Esophagus squamous epithelium (tissue), 5 donors: ENCODE data around the gene ANKRD6. TPM values are rescaled to one million over a fixed set of nuclear protein-coding genes. Genes with fewer than 3 reads are reported as not detected.

ENCODE experiments used
- DNase-seq: peaks from one replicate; lab custom pipeline; 2025; lab: John Stamatoyannopoulos, UW
- H3K27ac ChIP-seq, 4 donors: fragments of 200-600 bp; sonication (generic); one replicate each; pipeline ENCODE4 v1.5.1; 2016 to 2019; ENCODE audit warnings: mild to moderate bottlenecking in 1 of 4
- H3K27me3 ChIP-seq, 4 donors: fragments of 200-600 bp; sonication (generic); 1 replicate in 3 of 4; 2 replicates in 1 of 4; pipeline versions ENCODE4 v1.5.1 to v1.6.0; 2017 to 2021; ENCODE audit warnings: antibody characterized with exemption in 1 of 4
- H3K36me3 ChIP-seq, 3 donors: fragments of 200-600 bp; sonication (generic); one replicate each; pipeline ENCODE4 v1.5.1; 2016 to 2019
- H3K4me1 ChIP-seq, 3 donors: fragments of 200-600 bp; sonication (generic); one replicate each; pipeline ENCODE4 v1.5.1; 2017 to 2019
- H3K4me3 ChIP-seq, 4 donors: fragments of 200-600 bp; sonication (generic); 1 replicate in 3 of 4; 2 replicates in 1 of 4; pipeline ENCODE4 v1.5.1; 2016 to 2019; ENCODE audit warnings: mild to moderate bottlenecking in 2 of 4, moderate library complexity in 1 of 4
- H3K9me3 ChIP-seq, 3 donors: fragments of 200-600 bp; sonication (generic); one replicate each; pipeline ENCODE4 v1.5.1; 2016 to 2019
- POLR2A ChIP-seq, 4 donors: fragments of 450-650 bp; IDR thresholded peaks; one replicate each; pipeline ENCODE4 v1.6.1; 2017; ENCODE audit warnings: antibody characterized with exemption in 4 of 4, mild to moderate bottlenecking in 4 of 4, moderate library complexity in 3 of 4
- WGBS, 2 donors: methylation state at CpG; one replicate each; pipeline ENCODE4 v1.1.5; 2018; 5-methylcytosine and 5-hydroxymethylcytosine counted together
- intact Hi-C: fragments of 100-400 bp; cut with DNase I; formaldehyde crosslinking; loops from one replicate; pipeline ENCODE4 v1.15.0; 2022
- total RNA-seq, 4 donors: library from RNA; depleted of rRNA; stranded (reverse); fragments of >200 nt; gene quantifications; one replicate each; pipeline ENCODE4 v1.1.0, GENCODE V29; 2016
- TF ChIP-seq, protein P1 (sequence below), 6 experiments: fragments of 450-650 bp in 4 of 6; fragments of 200-600 bp in 2 of 6; sonication (generic) in 2 of 6; IDR thresholded peaks; one replicate each; pipeline ENCODE4 v1.5.1; 2016 to 2019; ENCODE audit warnings: antibody characterized with exemption in 6 of 6, mild to moderate bottlenecking in 4 of 6, moderate library complexity in 4 of 6
- donor health status: DM: yes; HTN: yes; CAD: no.

Gene ANKRD6
- total RNA-seq, 4 donors from 2014 or later = 5.8 to 12.0 (median 7.3) TPM

DNA sequence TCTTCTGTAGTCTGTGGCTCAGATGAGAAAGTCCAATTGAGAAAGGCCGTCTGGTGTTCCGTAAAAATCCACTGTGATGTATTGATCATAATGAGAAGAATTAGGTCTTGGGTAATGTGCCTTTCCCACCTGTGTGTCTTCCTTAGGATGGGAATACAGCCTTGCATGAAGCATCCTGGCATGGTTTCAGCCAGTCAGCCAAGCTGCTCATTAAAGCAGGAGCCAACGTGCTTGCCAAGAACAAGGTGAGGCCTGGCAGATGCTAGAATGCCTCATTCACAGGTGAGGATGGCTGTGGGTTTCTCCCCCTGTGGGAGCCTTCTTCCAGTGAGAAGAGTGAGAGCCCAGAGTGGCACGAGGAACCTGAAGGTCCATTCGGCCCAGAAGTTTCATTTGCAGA, 172.9 kb downstream of the ANKRD6 start:
- H3K9me3 ChIP-seq = no peaks in the 10 kb centered on the region
- DNase-seq = no peak
- no peaks in the 10 kb centered on the region for H3K27me3 ChIP-seq
- H3K27ac ChIP-seq = no peak overlapping the region
- intact Hi-C loops = no loop called here
- TF ChIP-seq, protein P1, sequence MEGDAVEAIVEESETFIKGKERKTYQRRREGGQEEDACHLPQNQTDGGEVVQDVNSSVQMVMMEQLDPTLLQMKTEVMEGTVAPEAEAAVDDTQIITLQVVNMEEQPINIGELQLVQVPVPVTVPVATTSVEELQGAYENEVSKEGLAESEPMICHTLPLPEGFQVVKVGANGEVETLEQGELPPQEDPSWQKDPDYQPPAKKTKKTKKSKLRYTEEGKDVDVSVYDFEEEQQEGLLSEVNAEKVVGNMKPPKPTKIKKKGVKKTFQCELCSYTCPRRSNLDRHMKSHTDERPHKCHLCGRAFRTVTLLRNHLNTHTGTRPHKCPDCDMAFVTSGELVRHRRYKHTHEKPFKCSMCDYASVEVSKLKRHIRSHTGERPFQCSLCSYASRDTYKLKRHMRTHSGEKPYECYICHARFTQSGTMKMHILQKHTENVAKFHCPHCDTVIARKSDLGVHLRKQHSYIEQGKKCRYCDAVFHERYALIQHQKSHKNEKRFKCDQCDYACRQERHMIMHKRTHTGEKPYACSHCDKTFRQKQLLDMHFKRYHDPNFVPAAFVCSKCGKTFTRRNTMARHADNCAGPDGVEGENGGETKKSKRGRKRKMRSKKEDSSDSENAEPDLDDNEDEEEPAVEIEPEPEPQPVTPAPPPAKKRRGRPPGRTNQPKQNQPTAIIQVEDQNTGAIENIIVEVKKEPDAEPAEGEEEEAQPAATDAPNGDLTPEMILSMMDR (IDR thresholded peaks at IDR 0.05) = no peak
- no peak for TF ChIP-seq POLR2A (IDR thresholded peaks at IDR 0.05)
- 82 to 83% methylated on average over 4 of the region's 5 CpGs for WGBS, 2 donors
- H3K36me3 ChIP-seq = peaks cover 0 to 16% (median 0%) of the 10 kb centered on the region in 3 donors
- H3K4me3 ChIP-seq = no peak overlapping the region
- no peaks in the 10 kb centered on the region for H3K4me1 ChIP-seq

DNA sequence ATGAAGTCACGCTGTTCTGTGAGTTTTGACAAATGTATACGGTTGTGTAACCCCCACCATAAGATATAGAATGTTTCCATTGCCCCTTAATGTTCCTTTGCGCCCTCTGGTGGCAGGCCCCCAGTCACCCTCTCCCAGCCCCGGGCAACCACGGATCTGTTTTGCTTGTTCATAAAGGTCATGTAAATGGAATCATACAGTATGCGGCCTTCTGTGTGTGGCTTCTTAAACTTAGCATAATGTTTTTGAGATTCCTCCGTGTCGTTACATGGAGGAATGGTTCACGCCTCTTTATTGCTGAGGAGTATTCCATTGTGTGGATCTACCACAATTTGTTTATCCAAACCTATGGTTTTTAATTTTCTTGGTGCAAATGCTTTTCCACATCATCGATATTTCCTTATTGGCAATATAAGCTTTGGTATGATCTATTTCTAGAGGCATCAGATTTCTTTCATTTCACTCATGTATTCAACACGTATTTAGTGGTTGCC, 177.2 kb downstream of the ANKRD6 start:
- DNase-seq = peak; percentile 6
- 41 to 42% methylated on average over 11 of the region's 11 CpGs for WGBS, 2 donors
- intact Hi-C loops = loop anchor here (5.0 kb wide), 2 partner anchors 178 to 243 kb away; partner anchors contain the start of gene ANKRD6

DNA sequence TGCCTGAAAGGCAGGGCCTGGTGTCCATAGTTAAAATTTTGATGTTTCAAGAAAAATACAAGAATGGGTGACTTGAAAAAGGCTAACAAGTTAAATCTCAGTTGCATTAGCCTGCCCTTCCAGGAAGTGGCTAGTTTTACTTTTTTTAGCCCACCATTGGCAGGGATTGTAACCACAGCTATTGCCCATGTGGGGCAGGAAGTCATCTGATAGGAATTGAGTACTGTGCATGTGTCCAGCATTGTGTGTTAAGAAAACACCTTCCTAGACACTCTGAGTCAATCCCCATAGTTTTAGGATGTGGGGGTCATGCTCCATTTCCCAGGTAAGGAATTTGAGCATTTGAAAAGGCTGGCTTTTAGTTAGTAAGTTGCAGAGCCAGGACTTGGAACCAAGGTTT, 178.7 kb downstream of the ANKRD6 start:
- intact Hi-C loops = loop anchor here (5.0 kb wide), 2 partner anchors 179 to 244 kb away; partner anchors contain the start of gene ANKRD6
- no peak for TF ChIP-seq POLR2A (IDR thresholded peaks at IDR 0.05)
- TF ChIP-seq, protein P1 (IDR thresholded peaks at IDR 0.05) = no peak
- Histone ChIP-seq H3K9me3 (no peaks in the 10 kb centered on the region), H3K4me1 (no peaks in the 10 kb centered on the region), H3K36me3 (peaks cover 0 to 14% (median 0%) of the 10 kb centered on the region in 3 donors), H3K27ac (no peak overlapping the region), H3K27me3 (no peaks in the 10 kb centered on the region), H3K4me3 (no peak overlapping the region)
- no peak for DNase-seq

More for the DNA sequence above, 177.2 kb downstream of the ANKRD6 start:
- Histone ChIP-seq H3K9me3 (no peaks in the 10 kb centered on the region), H3K27me3 (no peaks in the 10 kb centered on the region), H3K27ac (no peak overlapping the region), H3K4me3 (no peak overlapping the region), H3K36me3 (peaks cover 0 to 16% (median 0%) of the 10 kb centered on the region in 3 donors), H3K4me1 (no peaks in the 10 kb centered on the region)
- TF ChIP-seq POLR2A (IDR thresholded peaks at IDR 0.05) = no peak
- TF ChIP-seq, protein P1 (IDR thresholded peaks at IDR 0.05) = peak; percentile 73 to 93 (median 79)

DNA sequence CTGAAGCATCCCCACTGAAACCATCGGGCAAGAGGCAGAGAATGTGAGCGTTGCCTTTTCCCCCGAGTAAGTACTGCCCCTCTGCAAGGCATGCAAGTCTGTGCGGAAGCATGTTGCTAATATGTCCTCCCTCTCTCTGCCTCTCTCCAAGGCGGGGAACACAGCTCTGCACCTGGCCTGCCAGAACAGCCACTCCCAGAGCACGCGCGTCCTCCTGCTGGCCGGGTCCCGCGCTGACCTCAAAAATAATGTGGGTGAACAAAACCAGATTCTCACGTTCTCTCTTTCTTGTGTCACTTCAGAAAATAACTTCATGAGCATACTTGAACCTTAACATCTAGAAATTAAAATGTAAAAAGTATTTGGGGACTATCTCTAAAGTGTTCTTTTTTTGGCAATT, 179.2 kb downstream of the ANKRD6 start:
- WGBS, 2 donors = 74 to 84% methylated on average over 5 to 8 of the region's 12 CpGs
- no peak for DNase-seq
- no peak overlapping the region for H3K4me3 ChIP-seq
- intact Hi-C loops = loop anchor here (5.0 kb wide), 2 partner anchors 180 to 245 kb away; partner anchors contain the start of gene ANKRD6
- no peaks in the 10 kb centered on the region for H3K9me3 ChIP-seq
- H3K4me1 ChIP-seq = no peaks in the 10 kb centered on the region
- no peak for TF ChIP-seq POLR2A (IDR thresholded peaks at IDR 0.05)
- TF ChIP-seq, protein P1 (IDR thresholded peaks at IDR 0.05) = no peak
- H3K36me3 ChIP-seq = peaks cover 0 to 16% (median 0%) of the 10 kb centered on the region in 3 donors
- no peak overlapping the region for H3K27ac ChIP-seq
- no peaks in the 10 kb centered on the region for H3K27me3 ChIP-seq

DNA sequence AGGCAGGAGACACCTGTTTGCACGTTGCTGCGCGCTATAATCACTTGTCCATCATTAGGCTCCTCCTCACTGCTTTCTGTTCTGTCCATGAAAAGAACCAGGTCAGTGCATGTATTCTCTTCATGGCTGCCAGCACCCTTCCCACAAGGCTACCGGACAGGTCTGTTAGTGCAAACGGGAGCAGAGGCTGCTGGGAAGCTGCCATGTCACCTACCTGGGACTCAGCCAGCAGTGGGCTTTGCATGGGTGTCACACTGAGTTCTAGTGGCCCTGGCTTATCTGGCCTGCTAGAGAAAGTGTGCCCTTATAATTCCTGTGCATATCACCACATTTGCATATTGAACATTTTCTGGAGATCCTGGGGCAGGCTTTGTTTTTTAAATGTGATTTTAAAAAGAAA, 180.8 kb downstream of the ANKRD6 start:
- intact Hi-C loops = loop anchor here (5.0 kb wide), 2 partner anchors 181 to 246 kb away; partner anchors contain the start of gene ANKRD6
- H3K27ac ChIP-seq = no peak overlapping the region

More for the DNA sequence above, 180.8 kb downstream of the ANKRD6 start:
- H3K4me3 ChIP-seq = no peak overlapping the region
- H3K4me1 ChIP-seq = no peaks in the 10 kb centered on the region
- no peak for DNase-seq
- H3K36me3 ChIP-seq = peaks cover 0 to 18% (median 0%) of the 10 kb centered on the region in 3 donors
- TF ChIP-seq, protein P1 (IDR thresholded peaks at IDR 0.05) = no peak
- no peak for TF ChIP-seq POLR2A (IDR thresholded peaks at IDR 0.05)
- 75 to 90% methylated on average over 5 of the region's 5 CpGs for WGBS, 2 donors
- no peaks in the 10 kb centered on the region for H3K27me3 ChIP-seq
- H3K9me3 ChIP-seq = no peaks in the 10 kb centered on the region
